Erythroblast (primary cell): Measurements from ENCODE around the gene MED27.

Experiments used
- GATA1 ChIP-seq: IDR thresholded peaks from 2 replicates; pipeline ENCODE4 v1.6.1; 2011; ENCODE audit warnings: low read depth, mild to moderate bottlenecking, control low read depth, low read length, moderate library complexity
- POLR2A ChIP-seq: IDR thresholded peaks from 2 replicates; pipeline ENCODE4 v1.6.1; 2011; ENCODE audit warnings: mild to moderate bottlenecking, low read length

DNA sequence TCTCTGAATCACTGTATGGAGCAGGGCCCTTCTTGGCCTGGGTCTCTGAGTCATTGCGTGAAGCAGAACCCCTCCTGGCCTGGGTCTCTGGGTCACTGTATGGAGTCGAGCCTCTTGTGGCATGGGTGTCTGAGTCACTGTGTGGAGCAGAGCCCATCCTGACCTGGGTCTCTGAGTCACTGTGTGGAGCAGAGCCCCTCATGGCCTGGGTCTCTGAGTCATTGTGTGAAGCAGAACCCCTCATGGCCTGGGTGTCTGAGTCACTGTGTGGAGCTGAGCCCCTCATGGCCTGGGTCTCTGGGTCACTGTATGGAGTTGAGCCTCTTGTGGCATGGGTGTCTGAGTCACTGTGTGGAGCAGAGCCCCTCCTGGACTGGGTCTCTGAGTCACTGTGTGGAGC, 245.8 kb downstream of the MED27 start:
- TF ChIP-seq POLR2A: no peak
- no peak for TF ChIP-seq GATA1
